HG02571 (cell line): ENCODE measurements around the gene PCDHA9.
"Not testable (repeated sequence)": the region's sequence is repeated elsewhere in the genome, so short reads cannot be mapped to it uniquely, and the experiment has no call there.

Source experiments
- ATAC-seq: cut with Tn5 transposase; IDR thresholded peaks from one replicate; pipeline ENCODE4 v1.9.1; 2021; ENCODE audit warnings: mild to moderate bottlenecking, moderate library complexity; ENCODE audit not compliant: unreplicated experiment

The PCDHA9 gene

DNA sequence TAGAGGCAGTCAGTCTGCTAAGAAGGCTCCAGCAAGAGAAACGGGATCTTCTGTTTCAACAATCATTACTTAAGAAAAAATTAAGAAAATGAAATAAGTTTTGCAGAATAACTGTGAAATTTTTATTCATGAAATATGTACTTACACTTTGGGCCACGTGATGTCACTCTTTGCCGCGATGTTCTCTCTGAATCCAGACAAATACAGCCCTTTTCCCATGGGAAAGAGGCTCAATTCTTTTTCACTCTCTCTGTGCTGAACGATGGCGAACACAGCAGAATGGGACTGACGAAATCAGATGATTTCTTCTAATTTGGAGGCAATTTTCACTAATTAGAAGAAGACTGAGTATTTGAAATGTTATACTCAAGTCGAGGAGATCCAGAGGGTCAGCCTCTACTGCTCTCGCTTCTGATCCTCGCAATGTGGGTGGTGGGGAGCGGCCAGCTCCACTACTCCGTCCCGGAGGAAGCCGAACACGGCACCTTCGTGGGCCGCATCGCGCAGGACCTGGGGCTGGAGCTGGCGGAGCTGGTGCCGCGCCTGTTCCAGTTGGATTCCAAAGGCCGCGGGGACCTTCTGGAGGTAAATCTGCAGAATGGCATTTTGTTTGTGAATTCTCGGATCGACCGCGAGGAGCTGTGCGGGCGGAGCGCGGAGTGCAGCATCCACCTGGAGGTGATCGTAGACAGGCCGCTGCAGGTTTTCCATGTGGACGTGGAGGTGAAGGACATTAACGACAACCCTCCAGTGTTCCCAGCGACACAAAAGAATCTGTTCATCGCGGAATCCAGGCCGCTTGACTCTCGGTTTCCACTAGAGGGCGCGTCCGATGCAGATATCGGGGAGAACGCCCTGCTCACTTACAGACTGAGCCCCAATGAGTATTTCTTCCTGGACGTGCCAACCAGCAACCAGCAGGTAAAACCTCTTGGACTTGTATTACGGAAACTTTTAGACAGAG lies at the start of gene PCDHA9:
Gene PCDHA9, plus strand, starts transcription at position 244 of the 964 bp plus-strand sequence. Its CDS starts 114 bp downstream, at position 358.
- not testable (repeated sequence) for ATAC-seq

DNA sequence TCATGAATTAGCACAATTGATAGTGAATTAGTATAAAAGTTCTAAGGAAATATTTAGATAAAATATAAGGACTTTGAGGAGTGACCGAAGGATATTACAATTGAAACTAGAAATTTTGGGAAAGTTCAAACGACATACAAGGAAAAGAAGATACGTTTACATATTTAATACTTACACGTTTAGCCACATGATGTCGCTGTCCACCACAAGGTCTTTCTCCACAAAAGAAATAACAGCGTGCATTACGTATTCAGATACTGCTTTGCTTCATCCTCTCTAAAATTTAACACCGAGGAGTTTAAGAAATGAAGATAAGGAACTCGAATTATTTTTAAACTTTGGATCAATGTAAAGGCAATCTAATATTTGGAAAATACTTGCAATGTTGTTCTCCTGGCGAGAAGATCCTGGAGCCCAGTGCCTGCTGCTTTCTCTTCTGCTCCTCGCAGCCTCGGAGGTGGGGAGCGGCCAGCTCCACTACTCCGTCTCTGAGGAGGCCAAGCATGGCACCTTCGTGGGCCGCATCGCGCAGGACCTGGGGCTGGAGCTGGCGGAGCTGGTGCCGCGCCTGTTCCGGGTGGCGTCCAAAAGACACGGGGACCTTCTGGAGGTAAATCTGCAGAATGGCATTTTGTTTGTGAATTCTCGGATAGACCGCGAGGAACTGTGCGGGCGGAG lies 47.2 kb upstream of the PCDHA9 start, which contains the start of gene PCDHA3:
Gene PCDHA3, plus strand, starts transcription at position 242 of the 678 bp plus-strand sequence.
- ATAC-seq: no peak

DNA sequence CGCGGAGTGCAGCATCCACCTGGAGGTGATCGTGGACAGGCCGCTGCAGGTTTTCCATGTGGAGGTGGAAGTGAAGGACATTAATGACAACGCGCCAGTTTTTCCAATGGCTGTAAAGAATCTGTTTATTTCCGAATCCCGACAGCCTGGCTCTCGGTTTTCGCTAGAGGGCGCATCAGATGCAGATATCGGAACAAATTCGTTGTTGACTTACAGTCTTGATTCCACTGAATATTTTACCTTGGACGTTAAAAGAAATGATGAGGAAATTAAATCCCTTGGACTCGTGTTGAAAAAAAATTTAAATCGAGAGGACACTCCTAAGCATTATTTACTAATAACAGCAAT lies 46.7 kb upstream of the PCDHA9 start:
- ATAC-seq: no peak

DNA sequence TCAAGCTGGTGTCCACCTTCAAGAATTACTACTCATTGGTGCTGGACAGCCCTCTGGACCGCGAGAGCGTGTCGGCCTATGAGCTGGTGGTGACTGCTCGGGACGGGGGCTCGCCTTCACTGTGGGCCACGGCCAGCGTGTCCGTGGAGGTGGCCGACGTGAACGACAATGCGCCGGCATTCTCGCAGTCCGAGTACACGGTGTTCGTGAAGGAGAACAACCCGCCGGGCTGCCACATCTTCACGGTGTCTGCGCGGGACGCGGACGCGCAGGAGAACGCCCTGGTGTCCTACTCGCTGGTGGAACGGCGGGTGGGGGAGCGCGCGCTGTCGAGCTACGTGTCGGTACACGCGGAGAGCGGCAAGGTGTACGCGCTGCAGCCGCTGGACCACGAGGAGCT lies 45.8 kb upstream of the PCDHA9 start:
- ATAC-seq: not testable (repeated sequence)

DNA sequence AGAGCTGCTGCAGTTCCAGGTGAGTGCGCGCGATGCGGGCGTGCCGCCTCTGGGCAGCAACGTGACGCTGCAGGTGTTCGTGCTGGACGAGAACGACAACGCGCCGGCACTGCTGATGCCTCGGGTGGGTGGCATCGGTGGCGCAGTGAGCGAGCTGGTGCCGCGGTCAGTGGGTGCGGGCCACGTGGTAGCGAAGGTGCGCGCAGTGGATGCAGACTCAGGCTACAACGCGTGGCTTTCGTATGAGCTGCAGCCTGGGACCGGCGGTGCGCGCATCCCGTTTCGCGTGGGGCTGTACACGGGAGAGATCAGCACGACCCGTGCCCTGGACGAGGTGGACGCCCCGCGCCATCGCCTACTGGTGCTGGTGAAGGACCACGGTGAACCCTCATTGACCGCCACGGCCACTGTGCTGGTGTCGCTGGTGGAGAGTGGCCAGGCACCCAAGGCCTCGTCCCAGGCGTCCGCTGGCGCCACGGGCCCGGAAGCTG lies 45.4 kb upstream of the PCDHA9 start:
- no peak for ATAC-seq

DNA sequence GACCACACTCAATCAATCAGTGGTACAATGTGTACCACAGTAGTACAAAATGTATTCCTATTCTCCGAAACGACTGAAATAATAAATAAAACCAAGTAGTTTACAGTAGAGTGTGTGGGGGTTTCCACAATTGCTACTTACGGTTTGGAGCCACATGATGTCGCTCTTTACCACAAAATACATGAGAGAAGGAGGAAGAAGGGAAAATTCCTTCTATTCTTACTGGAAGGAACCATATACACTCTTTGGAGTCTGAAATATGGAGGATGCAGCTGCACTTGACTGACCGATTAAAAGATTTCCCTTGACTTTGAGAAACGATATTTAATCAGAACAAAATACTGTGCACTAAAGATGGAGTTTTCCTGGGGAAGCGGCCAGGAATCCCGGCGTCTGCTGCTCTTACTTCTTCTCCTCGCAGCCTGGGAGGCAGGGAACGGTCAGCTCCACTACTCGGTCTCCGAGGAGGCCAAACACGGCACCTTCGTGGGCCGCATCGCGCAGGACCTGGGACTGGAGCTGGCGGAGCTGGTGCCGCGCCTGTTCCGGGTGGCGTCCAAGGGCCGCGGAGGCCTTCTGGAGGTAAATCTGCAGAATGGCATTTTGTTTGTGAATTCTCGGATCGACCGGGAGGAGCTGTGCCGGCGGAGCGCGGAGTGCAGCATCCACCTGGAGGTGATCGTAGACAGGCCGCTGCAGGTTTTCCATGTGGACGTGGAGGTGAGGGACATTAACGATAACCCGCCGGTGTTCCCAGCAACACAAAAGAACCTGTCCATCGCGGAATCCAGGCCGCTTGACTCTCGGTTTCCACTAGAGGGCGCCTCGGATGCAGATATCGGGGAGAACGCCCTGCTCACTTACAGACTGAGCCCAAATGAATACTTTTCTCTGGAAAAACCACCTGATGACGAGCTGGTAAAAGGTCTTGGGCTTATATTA lies 41.1 kb upstream of the PCDHA9 start, which contains the start of gene PCDHA4:
Gene PCDHA4, plus strand, starts transcription at position 235 of the 942 bp plus-strand sequence.
- ATAC-seq: no peak

GRCh38 chr5:140808241-140808888 lies 39.8 kb upstream of the PCDHA9 start:
- ATAC-seq: not testable (repeated sequence)

GRCh38 chr5:140808889-140809291 lies 39.3 kb upstream of the PCDHA9 start:
- ATAC-seq: no peak

DNA sequence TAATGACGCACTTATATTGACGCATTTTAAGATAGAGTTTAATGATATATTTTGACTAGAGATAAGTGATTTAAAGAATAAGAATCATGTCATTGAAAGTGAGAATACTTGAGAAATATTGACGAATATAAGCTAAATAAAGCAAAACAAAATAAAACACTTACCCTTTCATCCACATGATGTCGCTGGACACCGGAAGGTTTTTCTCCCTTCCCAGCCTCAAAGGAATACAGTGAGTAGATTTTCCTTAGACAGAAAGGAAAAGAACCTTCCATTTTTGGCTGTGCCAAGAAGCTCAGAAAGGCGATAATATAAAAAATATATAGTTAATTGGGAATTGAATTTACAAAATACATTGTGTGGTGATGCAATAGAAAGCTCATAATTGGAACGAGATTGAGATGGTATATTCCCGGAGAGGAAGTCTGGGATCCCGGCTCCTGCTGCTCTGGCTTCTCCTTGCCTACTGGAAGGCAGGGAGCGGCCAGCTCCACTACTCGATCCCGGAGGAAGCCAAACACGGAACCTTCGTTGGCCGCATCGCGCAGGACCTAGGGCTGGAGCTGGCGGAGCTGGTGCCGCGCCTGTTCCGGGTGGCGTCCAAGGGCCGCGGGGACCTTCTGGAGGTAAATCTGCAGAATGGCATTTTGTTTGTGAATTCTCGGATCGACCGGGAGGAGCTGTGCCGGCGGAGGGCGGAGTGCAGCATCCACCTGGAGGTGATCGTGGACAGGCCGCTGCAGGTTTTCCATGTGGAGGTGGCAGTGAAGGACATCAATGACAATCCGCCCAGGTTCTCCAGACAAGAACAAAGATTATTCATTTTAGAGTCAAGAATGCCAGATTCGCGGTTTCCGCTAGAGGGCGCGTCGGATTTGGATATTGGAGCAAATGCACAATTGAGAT lies 26.6 kb upstream of the PCDHA9 start, which contains the start of gene PCDHA5:
Gene PCDHA5, plus strand, starts transcription at position 239 of the 906 bp plus-strand sequence.
- ATAC-seq: no peak

DNA sequence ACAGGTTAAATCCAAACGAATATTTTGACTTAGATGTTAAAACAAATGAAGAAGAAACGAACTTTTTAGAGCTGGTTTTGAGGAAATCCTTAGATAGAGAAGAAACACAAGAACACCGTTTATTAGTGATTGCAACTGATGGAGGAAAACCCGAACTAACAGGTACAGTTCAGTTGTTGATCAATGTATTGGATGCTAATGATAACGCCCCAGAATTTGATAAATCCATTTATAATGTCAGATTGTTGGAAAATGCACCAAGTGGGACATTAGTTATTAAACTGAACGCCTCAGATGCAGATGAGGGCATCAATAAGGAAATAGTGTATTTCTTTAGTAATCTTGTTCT lies 25.9 kb upstream of the PCDHA9 start:
- ATAC-seq: no peak

GRCh38 chr5:140822969-140823368 lies 25.2 kb upstream of the PCDHA9 start:
- not testable (repeated sequence) for ATAC-seq

DNA sequence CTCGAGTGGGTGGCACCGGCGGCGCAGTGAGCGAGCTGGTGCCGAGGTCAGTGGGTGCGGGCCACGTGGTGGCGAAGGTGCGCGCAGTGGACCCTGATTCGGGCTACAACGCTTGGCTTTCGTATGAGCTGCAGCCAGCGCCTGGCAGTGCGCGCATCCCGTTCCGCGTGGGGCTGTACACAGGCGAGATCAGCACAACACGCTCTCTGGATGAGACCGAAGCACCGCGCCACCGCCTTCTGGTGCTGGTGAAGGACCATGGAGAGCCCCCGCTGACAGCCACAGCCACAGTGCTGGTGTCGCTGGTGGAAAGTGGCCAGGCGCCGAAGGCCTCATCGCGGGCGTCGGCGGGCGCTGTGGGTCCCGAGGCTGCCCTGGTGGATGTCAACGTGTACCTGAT lies 24.7 kb upstream of the PCDHA9 start:
- no peak for ATAC-seq

DNA sequence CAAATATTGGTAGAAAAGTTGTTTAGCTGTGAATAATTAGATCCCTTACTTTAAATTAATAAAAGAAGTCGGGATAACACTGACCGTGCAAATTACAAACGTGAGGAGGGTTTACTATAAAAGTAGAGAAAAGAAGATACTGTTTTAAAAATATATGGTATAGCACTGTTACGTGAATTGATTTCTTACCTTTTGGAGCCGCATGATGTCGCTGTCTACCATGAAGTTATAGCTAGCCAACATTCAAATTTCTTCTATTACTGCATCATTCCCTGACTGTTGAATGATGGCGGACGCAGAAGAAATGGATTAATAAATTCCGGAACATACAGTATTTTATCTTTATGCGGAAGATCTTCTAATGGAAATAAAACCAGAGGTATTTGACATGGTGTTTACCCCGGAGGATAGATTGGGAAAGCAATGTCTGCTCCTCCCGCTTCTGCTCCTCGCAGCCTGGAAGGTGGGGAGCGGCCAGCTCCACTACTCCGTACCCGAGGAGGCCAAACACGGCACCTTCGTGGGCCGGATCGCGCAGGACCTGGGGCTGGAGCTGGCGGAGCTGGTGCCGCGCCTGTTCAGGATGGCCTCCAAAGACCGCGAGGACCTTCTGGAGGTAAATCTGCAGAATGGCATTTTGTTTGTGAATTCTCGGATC lies 20.3 kb upstream of the PCDHA9 start, which contains the start of gene PCDHA6:
Gene PCDHA6, plus strand, starts transcription at position 257 of the 658 bp plus-strand sequence. Its CDS starts 132 bp downstream, at position 389.
- ATAC-seq: no peak

DNA sequence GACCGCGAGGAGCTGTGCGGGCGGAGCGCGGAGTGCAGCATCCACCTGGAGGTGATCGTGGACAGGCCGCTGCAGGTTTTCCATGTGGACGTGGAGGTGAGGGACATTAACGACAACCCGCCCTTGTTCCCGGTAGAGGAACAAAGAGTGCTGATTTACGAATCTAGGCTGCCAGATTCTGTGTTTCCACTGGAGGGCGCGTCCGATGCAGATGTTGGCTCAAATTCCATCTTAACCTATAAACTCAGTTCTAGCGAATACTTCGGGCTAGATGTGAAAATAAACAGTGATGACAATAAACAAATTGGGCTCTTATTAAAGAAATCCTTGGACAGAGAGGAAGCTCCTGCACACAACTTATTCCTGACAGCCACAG lies 19.8 kb upstream of the PCDHA9 start:
- no peak for ATAC-seq

DNA sequence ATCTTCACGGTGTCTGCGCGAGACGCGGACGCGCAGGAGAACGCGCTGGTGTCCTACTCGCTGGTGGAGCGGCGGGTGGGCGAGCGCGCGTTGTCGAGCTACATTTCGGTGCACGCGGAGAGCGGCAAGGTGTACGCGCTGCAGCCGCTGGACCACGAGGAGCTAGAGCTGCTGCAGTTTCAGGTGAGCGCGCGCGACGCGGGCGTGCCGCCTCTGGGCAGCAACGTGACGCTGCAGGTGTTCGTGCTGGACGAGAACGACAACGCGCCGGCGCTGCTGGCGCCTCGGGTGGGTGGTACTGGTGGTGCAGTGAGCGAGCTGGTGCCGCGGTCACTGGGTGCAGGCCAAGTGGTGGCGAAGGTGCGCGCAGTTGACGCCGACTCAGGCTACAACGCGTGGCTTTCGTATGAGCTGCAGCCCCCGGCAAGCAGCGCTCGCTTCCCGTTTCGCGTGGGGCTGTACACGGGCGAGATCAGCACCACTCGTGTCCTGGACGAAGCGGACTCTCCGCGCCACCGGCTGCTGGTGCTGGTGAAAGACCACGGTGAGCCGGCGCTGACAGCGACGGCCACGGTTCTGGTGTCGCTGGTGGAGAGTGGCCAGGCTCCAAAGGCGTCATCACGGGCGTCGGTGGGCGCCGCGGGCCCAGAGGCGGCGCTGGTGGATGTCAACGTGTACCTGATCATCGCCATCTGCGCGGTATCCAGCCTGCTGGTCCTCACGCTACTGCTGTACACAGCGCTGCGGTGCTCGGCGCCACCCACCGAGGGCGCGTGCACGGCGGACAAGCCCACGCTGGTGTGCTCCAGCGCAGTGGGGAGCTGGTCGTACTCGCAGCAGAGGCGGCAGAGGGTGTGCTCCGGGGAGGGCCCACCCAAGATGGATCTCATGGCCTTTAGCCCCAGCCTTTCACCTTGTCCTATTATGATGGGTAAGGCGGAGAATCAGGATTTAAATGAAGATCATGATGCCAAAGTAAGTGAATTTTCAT lies 18.4 kb upstream of the PCDHA9 start:
- not testable (repeated sequence) for ATAC-seq

DNA sequence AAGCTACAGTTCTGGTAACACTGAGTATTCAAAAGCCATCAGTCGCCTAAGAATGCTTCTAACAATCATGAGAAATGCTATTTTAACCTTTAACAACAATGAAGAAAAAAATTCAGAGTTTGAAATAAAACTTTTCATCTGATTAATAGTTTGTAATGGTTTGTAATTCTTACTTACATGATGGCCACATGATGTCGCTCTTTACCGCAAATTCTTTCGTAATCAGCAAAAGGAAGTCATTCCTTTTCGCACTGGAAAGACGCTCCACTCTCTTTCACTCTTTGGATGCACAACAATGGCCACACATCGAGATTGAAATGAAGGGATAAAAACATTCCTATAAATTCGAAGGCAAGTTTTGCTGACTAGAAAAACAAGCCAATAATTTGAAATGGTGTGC lies 14.2 kb upstream of the PCDHA9 start, which contains the start of gene PCDHA7:
Gene PCDHA7, plus strand, starts transcription at position 277 of the 400 bp plus-strand sequence. Its CDS starts 115 bp downstream, at position 392.
- no peak for ATAC-seq

GRCh38 chr5:140834439-140835008 lies 13.7 kb upstream of the PCDHA9 start:
- not testable (repeated sequence) for ATAC-seq
